Activated T-helper 17 cell treated with anti-CD3 and anti-CD28 coated beads, Interleukin-2, amount 50 U/mL, for 72 hours (primary cell): Measurements from ENCODE around the gene STOML2. TPM values are rescaled to one million over a fixed set of nuclear protein-coding genes. Genes with fewer than 3 reads are reported as not detected.

Source experiments
- total RNA-seq, 2 donors: library from RNA; stranded (reverse); gene quantifications; one replicate each; pipeline ENCODE4 v1.2.3, GENCODE V29; 2022

Gene STOML2
- total RNA-seq, 2 donors from 2014 or later: 117 to 226 TPM

Other genes starting within 250 kb of the STOML2 start
- gene PHF24, start 144.8 kb downstream of the STOML2 start, total RNA-seq: under 1 TPM in 1 of 2 donors, not detected in 1; 0.16 TPM
- gene DNAJB5, start 113.4 kb downstream of the STOML2 start, total RNA-seq: 10 to 100 TPM in 1 of 2 donors, 1 to 10 TPM in 1; 4.4 to 10.7 TPM
- 100 to 1,000 TPM; 235 to 322 TPM for gene VCP, start 30.5 kb downstream of the STOML2 start, total RNA-seq
- gene FANCG, start 23.2 kb downstream of the STOML2 start, total RNA-seq: 100 to 1,000 TPM in 1 of 2 donors, 10 to 100 TPM in 1; 94.2 to 124 TPM
- 10 to 100 TPM; 15.0 to 16.6 TPM for gene PIGO, start 6.5 kb downstream of the STOML2 start, total RNA-seq
- 10 to 100 TPM; 10.6 to 18.8 TPM for gene ATOSB, start 12.7 kb upstream of the STOML2 start, total RNA-seq
- 1 to 10 TPM; 1.4 to 1.7 TPM for gene UNC13B, start 58.9 kb upstream of the STOML2 start, total RNA-seq